Erythroblast (primary cell): Measurements from ENCODE around the gene RASSF1.

Experiments
- GATA1 ChIP-seq: IDR thresholded peaks from 2 replicates; pipeline ENCODE4 v1.6.1; 2011; ENCODE audit warnings: low read depth, mild to moderate bottlenecking, control low read depth, low read length, moderate library complexity
- POLR2A ChIP-seq: IDR thresholded peaks from 2 replicates; pipeline ENCODE4 v1.6.1; 2011; ENCODE audit warnings: mild to moderate bottlenecking, low read length

DNA sequence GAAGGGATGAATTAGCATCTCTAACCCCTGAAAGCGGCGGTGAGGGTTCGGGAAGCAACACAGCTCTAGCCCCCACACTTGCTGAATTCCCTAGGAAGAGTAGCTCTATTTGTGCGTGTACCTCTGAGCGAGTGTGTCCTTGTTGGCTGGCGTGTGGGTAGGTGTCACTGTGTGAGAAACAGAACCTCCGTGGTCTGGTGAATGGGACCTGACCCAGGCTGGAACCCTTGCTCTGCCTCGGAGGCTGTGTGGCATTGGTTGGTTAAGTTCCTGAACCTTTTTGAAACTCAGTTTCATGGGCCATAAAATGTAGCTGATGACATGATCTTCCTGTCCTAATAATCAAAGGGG is 19.1 kb upstream of the RASSF1 start:
- TF ChIP-seq POLR2A (no peak), GATA1 (no peak)
